Measurements from ENCODE around the gene OTOL1. TPM values are rescaled to one million over a fixed set of nuclear protein-coding genes. Genes with fewer than 3 reads are reported as not detected.
"Not testable (repeated sequence)": the region's sequence is repeated elsewhere in the genome, so short reads cannot be mapped to it uniquely, and the experiment has no call there.

The OTOL1 gene
- total and polyA plus RNA-seq, 7 donors = not detected

- intact Hi-C loops (cut with DNase I) = no loop called here
- no peaks in the 10 kb centered on the region for H3K4me1 ChIP-seq
- DNase-seq (no peak), ATAC-seq (no peak)
- H3K36me3 ChIP-seq (ENCODE audit: insufficient read depth in 1 of 2, low read depth in 1 of 2) = no peaks in the 10 kb centered on the region
- no peak overlapping the region for H3K4me3 ChIP-seq
- no peaks in the 10 kb centered on the region for H3K27me3 ChIP-seq (ENCODE audit: insufficient read depth in 3 of 3, low read length in 2 of 3)
- TF ChIP-seq CTCF (IDR thresholded peaks at IDR 0.05) = no peak
- no peak overlapping the region for H3K27ac ChIP-seq
- no peaks in the 10 kb centered on the region for H3K9me3 ChIP-seq
Measured at GRCh38 chr3:161475905-161476304, 20.7 kb upstream of the OTOL1 start.

DNA sequence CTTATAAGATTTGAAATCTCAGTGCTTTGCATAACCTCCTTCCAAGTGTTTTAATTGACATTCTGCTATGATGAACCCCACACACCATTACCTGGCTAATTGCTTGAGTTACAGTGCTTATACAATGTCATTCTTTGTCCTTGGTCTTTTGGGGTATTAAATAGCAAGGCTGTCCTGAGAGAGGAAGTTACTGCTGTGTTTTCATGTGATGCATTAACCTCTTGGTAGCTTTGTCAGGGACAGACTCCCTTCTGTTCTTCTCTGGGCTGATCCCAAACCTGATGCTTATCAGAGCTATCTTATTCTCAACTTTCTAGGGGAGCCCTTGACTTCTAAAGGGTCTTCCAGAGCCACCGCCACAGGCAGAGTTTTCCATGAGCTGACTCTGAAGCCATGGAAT lies 12.4 kb upstream of the OTOL1 start:
- Histone ChIP-seq H3K4me1 (no peaks in the 10 kb centered on the region), H3K27ac (no peak overlapping the region), H3K9me3 (no peaks in the 10 kb centered on the region), H3K27me3 (ENCODE audit: insufficient read depth in 3 of 3, low read length in 2 of 3) (no peaks in the 10 kb centered on the region), H3K36me3 (ENCODE audit: insufficient read depth in 1 of 2, low read depth in 1 of 2) (no peaks in the 10 kb centered on the region), H3K4me3 (no peak overlapping the region)
- TF ChIP-seq CTCF (IDR thresholded peaks at IDR 0.05) = no peak
- intact Hi-C loops (cut with DNase I) = no loop called here
- ATAC-seq = no peak
- no peak for DNase-seq
- 79 to 94% (median 85%) methylated on average over 1 of the region's 1 CpG for WGBS, 3 donors

- H3K9me3 ChIP-seq; H3K4me1 ChIP-seq; DNase-seq; H3K36me3 ChIP-seq (ENCODE audit: insufficient read depth in 1 of 2, low read depth in 1 of 2); H3K4me3 ChIP-seq; ATAC-seq; intact Hi-C loops (cut with DNase I); H3K27me3 ChIP-seq (ENCODE audit: insufficient read depth in 3 of 3, low read length in 2 of 3); H3K27ac ChIP-seq: not testable (repeated sequence)
- 31 to 52% (median 39%) methylated on average over 1 of the region's 1 CpG for WGBS, 3 donors
Measured at GRCh38 chr3:161488284-161488683, 8.3 kb upstream of the OTOL1 start.

GRCh38 chr3:161489395-161489794 lies 7.2 kb upstream of the OTOL1 start:
- no peaks in the 10 kb centered on the region for H3K27me3 ChIP-seq (ENCODE audit: insufficient read depth in 3 of 3, low read length in 2 of 3)
- no peak overlapping the region for H3K4me3 ChIP-seq
- H3K9me3 ChIP-seq = no peaks in the 10 kb centered on the region
- intact Hi-C loops (cut with DNase I) = no loop called here
- H3K4me1 ChIP-seq = no peaks in the 10 kb centered on the region
- H3K27ac ChIP-seq = no peak overlapping the region
- no peak for ATAC-seq
- TF ChIP-seq CTCF (IDR thresholded peaks at IDR 0.05) = no peak
- no peaks in the 10 kb centered on the region for H3K36me3 ChIP-seq (ENCODE audit: insufficient read depth in 1 of 2, low read depth in 1 of 2)
- no peak for DNase-seq

- WGBS, 3 donors = 61 to 91% (median 70%) methylated on average over 1 of the region's 1 CpG
- H3K27ac ChIP-seq; DNase-seq; intact Hi-C loops (cut with DNase I); H3K36me3 ChIP-seq (ENCODE audit: insufficient read depth in 1 of 2, low read depth in 1 of 2); H3K4me3 ChIP-seq; H3K4me1 ChIP-seq; ATAC-seq; H3K9me3 ChIP-seq; H3K27me3 ChIP-seq (ENCODE audit: insufficient read depth in 3 of 3, low read length in 2 of 3): not testable (repeated sequence)
Measured at GRCh38 chr3:161490845-161491244, 5.8 kb upstream of the OTOL1 start.

DNA sequence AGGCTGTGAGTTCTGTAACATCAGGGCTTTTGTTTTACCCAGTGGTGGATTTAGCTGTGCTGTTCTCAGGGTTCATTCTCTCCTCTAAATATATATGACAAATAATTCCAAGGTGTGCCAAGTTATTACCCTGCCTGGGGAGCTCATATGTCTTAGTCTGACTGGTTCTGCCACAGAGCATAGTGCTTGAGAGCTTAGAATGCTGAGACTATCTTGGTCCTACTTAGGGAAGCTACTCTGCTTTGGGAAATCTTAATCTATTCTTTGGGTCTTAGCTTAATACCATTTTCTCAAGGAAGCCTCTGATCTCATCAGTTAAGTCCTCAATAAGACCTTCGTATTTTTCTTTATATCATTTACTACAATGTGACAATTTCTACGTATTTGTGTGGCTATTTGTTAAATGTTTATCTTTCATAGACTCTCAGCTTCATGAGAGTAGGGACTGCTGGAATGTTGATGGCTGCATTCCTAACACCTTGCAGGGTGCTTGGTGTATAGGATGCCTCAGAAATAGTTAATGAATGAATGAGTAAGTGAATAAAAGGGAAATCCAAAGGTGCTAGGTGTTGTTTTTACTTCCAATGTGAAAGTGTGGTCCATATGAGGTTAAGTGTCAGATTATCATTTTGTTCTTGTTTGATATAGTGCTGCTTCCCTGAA lies 1.8 kb downstream of the OTOL1 start:
- ATAC-seq = no peak
- DNase-seq = no peak
- no peaks in the 10 kb centered on the region for H3K27me3 ChIP-seq (ENCODE audit: insufficient read depth in 3 of 3, low read length in 2 of 3)
- H3K9me3 ChIP-seq = no peaks in the 10 kb centered on the region
- H3K4me3 ChIP-seq = no peak overlapping the region
- H3K27ac ChIP-seq = no peak overlapping the region
- 63 to 88% (median 78%) methylated on average over 2 of the region's 2 CpGs for WGBS, 3 donors
- no peak for TF ChIP-seq CTCF (IDR thresholded peaks at IDR 0.05)
- H3K36me3 ChIP-seq (ENCODE audit: insufficient read depth in 1 of 2, low read depth in 1 of 2) = no peaks in the 10 kb centered on the region
- no peaks in the 10 kb centered on the region for H3K4me1 ChIP-seq
- intact Hi-C loops (cut with DNase I) = no loop called here
